HCEC 1CT (cell line): ENCODE measurements around the gene GAB2.
"Not testable (repeated sequence)": the region's sequence is repeated elsewhere in the genome, so short reads cannot be mapped to it uniquely, and the experiment has no call there.

Source experiments
- DNase-seq: peaks from one replicate; pipeline ENCODE4 v3.0.0-alpha.2; 2017

Gene GAB2

DNA sequence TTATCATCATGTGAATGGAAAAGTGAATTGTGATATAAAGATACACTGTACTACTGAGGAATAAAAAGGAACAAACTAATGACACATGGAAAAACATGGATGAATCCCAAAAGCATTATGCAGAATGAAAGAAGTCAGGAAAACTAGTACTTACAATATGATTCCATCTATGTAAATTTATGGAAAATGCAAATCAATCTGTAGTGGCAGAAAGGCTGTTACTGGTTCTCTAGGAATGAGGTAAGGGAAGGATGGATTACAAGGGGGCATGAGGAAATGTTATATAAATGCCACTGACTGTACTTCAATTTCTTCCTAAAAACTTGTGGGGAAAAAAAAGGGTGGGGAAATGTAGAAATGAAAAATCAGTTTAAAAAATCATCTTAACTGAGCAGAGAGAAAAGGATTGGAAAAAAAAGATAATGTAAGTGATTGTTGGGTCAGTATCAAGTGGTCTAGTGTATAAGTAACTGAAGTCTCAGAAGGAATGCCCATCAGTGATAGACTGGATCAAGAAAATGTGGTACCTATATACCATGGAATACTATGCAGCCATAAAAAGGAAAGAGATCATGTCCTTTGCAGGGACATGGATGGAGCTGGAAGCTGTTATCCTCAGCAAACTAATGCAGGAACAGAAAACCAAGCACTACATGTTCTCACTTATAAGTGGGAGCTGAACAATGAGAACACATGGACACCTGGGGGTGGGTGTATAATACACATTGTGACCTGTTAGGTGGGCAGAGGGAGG, 180.2 kb downstream of the GAB2 start:
- DNase-seq, result no peak

DNA sequence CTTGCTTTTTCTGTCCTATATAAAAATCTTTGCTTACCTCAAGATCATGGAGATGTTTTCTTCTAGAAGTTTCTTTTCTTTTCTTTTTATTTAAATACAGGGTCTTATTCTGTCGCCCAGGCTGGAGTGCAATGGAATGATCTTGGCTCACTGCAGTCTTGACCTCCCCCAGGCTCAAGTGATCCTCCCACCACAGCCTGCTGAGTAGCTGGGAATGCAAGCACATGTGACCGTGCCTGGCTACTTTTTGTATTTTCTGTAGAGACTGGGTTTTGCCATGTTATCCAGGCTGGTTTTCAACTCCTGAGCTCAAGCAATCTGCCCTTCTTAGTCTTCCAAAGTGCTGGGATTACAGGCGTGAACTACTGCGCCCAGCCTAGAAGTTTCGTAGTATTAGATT, 183.6 kb downstream of the GAB2 start:
- no peak for DNase-seq

DNA sequence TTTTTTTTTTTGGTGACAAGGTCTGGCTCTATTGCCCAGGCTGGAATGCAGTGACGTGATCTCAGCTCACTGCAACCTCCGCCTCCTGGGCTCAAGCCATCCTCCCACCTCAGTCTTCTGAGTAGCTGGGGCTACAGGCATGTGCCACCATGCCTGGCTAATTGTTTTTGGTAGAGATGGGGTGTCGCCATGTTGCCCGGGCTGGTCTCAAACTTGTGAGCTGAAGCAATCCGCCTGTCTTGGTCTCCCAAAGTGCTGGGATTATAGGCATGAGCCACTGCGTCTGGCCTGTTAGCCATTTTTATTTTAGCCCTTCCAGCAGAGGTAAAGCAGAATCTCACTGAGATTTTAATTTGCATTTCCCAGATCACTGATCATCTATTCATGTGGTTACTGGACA, 184.6 kb downstream of the GAB2 start:
- DNase-seq, result not testable (repeated sequence)

DNA sequence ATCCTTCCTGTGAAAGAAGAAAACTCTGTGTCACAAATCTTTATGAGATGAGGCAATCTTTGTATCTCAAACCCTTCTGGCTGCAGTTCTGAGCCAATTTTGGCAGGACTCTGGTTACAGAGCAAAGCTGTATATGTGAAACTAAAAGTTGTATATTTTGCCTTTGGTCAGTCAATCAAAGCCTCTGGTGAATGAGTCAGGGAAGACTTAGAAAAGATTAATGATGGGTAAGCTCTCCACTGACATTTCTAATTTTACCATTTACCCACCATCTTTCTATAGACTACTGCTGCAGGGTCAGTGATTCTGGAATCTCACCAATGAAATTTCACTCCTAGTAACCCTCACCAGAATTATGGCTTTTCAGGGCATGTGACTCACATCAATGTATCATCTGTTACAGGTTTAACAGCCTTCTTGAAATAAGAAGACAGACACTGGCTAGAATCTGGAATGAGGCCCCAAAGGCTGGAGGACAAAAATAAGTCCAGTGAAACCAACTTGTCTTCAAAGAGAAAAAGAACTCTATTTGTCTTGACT, 185.6 kb downstream of the GAB2 start:
- peak; percentile 49 for DNase-seq

DNA sequence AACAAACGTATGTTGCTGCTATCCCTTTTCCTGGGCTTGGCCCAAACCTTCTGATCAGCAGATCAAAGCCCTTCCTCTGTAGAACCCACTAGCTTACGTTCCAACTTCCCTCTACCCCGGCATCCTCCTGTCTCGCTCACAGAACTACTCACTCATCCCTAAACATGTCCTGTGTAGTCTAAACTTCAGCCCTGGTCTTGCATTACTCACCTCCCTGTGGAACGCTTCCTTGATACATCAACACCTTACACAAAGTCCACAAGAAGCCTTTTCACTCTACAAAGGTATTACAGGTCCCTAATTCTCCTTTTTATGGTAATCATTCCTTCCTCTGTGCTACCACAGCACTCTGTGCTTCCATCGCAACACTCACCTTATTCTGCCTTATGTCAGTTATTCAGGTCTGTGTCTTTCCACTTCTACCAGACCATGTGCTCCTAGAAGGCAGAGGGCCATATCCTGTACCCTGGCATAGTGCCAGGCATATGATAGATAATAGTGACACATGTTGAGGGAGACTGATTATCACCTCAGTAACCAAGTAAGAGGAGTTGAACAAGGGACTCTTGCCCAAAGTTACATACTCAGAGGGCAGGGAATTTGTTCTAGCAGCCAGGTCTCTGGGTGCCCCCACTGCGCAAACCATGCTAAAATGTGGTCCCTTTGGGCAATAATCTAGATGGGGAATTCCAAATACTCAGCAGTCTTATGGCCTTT, 187.3 kb downstream of the GAB2 start:
- DNase-seq, result no peak

DNA sequence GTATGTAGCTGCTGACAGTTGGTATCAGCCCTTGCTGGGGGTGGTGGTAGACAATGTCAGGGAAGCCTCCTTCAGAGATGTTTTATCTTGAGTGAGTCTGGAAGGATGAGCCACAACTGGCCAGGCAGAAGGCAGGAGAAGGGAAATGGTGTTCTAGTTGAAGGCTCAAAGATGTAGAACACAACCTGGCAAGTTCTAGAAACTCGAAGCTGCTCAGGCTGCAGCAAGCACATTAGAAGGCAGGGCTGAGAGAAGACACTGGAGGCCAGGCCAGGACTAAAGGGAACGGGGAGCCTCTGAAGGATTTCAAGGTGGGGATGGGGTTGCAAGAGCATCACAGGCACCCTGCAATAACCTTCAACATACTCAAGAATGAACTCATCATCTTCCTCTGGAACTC, 188.5 kb downstream of the GAB2 start:
- DNase-seq, result no peak

DNA sequence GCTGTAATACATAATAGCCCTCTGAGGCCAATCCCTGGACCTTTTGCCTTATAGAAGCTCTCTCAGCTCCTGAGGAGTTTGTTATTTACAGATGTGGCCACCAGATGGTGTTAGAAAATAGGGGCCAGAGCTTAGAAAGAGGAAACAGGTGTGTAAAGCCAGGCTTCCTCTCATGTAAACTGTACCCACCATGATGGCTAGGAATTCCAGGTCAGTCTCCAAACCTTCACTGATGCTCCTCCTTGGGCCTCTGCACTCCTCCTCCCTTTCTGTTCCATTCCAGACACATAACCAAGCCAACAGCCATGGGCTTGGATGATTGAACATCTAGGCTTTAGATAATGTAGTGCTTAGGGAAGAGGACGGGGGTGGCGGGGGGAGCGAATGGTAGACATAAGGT, 189.2 kb downstream of the GAB2 start:
- DNase-seq, result peak; percentile 50

DNA sequence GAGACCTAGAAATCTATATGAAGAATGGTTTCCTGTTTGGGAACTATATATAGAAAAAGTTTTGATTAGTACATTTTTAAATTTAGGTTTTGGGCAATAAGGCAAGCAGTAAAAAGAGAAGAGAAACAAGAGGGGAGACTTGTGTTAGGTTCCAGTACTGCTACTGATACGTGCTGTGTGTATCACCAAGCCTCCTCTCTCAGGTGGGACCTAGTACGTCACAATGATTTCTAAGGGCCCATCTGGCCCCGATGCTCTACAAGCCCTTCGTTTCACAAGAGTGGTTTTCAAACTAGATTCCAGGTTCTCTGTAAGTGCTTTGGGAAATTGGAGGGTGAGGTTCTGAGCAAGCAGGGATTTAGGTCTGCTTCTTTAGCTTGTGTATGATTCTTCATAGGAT, 189.7 kb downstream of the GAB2 start:
- DNase-seq, result no peak

DNA sequence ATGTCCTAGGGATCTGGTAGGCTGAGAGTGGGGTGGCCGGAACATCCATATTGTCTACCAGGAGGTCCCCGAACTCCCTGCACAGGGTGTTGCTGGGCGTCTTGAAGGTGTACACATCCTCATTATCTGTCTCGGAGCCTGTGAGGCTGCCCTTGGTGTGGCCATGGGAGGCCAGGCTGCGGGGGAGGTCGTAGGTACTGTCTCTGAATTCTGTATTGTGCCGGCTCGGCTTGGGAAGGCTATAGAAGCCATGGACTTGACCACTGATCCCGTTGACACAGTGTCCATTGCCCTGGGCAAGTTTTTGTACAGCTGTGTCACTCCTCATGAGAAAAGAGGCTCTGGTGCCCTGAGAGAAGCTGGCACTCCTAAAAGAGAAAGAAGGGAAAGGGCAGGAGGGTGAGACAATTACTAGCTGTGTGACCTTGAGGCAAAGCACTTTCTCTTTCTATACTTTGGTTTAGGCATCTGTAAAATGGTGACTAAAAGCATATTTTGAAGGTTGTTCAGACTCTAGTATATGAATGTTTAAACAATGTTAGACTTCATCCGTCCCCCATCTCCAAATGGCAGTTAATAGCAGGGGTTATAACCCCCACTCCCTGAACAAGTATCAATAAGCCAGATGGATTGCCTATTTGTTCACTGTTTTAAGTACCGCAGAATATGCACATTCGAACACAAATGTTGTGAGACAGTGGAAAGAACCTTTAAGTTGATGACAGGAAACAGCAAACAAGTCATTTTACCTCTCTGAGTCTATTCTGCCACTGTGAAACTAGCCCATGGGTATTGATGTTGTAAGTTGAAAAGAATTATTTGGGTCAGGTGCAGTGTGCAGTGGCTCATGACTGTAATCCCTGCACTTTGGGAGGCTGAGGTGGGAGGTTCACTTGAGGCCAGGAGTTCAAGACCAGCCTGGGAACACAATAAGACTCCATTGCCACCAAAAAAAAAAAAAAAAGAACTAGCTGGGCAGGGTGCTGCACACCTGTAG, 190.6 kb downstream of the GAB2 start:
- DNase-seq, result no peak

DNA sequence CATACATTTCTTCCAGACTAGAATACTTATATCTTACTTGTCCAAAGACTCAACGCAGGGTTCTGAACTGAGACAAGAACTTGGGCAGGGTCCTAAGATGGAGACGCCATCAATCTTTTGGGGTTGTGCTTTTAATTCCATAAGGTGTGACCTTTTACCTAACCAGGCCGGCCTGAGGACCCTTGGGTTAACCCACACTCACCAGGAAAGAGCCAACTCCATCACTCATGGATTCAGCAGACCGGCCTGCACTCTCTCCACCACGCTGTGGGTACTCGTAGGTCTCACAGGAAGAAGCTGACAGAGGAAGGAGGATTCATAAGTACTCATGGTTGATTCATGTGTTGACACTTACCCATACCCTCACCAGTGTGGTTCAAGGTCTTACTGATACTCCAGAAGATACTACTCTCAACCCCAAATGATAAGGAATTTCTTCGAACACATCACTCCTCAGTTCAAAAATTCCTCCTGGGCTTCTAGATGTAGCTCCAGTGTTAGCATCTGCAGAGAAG, 192.7 kb downstream of the GAB2 start:
- no peak for DNase-seq

DNA sequence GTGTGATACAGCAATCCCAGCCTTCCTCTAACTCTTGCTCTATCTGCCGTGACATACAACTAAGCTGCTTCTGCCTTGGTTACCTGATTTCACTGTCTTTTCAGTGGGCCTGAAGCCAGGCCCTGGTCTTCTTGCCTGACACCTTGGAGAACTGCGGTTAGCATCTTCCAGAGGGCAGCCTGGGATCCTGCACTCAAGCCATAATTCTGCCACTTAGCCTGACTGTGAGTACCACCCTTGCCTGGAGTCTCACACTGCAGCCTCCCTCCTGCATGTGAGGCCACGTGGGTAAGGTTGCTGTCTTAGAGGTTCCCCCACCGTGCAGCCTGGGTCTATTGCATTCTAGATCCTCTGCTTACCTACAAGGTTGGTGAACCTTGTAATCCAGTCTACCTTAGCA, 193.1 kb downstream of the GAB2 start:
- no peak for DNase-seq

DNA sequence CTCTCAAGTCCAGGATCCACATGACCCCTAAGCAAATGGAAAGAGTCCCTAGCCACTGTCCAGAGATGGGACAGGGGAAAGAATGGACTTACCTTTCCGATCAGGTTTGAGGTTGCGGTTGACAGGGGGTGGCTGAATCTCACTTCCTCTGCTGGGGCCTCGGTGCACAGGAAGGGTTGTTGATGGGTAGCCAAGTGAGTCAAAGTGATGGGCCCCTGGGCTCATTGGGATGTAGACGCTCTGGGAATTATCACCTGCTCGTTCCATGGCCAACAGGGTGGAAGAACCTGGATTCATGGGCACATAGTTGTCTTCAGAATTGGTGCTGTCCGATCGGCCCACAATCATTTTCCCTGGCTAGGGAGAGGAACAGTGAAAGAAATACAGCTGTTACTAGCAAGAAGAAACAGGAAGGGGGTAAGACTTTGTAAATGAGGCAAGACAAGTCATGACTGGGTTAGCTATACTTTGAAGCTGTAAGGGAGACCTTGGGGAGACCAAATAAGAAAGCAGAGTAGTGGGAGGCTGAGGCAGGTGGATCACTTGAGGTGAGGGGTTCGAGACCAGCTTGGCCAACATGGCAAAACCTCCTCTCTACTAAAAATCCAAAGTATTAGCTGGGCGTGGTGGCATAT, 194.2 kb downstream of the GAB2 start:
- DNase-seq, result no peak

DNA sequence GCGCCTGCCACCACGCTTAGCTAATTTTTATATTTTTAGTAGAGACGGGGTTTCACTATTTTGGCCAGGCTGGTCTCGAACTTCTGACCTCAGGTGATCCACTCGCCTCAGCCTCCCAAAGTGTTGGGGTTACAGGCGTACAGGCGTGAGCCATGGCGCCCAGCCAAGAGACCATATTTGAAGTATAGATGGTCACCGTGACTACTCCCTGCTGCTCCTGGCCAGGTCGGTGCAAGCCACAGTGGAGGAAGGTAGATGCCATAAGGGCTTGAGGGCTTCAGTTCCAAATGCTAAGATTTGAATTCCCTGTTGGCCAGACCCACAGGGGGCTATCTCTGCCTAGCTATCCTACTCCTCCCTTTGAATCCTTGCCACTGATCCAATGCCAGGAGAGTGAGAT, 194.9 kb downstream of the GAB2 start:
- DNase-seq, result not testable (repeated sequence)

DNA sequence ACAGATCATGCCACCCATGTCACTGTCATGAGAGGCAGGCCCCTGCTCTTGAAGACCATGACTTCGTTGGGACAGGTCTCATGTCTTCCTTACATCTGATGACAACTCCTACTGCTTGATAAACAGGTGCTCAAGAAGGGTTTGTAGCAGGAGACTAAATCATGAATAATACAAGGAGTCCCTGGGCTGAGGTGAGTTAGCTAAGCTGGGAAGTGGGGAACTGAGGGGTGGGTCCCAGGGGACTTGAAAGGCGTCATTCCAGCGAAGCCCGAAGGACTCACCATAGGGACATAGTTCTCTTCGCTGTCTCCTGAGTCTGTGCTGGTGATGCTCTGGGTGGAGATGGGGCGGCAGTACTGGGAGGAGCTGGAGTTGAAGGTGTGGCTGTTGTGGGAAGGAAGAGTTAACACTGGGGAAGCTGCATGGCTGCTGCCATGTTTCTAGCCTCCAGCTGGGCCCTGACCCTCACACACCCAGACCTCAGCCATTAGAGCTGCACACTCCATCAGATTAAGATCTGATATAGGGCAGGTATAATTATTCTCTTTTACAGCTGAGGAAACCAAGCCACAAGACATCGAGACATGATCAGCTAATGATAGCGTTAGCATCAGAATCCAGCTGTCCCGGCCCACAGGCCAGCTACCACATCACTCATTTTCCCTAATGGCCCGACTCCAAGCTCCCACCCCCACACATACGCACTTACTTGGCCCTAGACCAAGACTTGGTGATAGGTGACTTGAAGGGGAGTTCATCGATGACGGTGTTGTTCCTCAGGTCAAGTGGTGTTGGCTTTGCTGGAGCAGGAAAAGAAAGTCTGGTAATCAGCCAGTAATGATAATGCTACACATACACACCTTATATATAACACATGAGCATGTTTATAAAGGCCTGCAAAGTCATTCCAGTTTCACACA, 196.0 kb downstream of the GAB2 start:
- no peak for DNase-seq

DNA sequence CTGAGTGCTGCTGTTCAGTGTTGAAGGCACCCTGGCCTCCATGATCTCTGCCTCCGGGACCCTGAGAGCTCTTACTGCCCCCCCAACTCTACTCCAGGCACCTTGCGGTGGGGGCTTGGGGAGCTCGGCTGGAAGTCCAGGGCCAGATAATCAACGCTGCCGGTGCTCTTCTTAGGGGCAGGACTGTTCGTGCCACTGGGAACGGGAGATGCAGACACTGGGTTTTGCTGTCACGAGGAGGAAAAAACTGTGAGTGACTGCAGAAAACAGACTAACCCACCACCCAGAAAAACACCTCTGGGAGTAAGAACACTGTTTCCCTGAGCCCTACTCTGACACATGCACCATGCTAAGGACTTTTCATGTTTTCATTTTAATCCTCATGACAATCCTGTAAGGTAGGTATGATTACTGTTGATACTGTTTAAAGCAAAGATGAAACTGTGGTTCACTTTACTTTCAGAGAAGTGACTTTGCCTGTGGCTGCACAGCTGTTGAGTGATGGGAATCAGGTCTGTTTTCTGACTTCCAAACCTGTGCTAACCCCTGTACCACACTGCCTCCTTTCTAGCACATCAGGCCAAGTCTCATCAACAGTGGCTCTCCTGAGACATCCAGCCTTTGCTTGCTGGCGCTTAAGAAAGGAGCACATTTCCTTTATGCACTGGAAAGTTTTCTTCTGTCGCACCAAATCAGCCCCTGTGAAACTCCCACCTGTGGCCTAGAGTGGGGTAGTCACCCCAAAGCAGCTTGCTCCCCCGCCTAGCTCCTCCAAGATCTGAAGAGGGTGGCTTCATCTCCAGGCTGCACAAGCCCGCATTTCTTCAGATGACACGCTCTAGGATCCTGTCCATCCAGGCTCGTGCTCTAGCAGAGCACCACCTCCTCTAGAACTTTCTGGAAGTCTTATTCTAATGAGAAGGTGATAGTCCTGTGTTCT, 197.1 kb downstream of the GAB2 start:
- no peak for DNase-seq

DNA sequence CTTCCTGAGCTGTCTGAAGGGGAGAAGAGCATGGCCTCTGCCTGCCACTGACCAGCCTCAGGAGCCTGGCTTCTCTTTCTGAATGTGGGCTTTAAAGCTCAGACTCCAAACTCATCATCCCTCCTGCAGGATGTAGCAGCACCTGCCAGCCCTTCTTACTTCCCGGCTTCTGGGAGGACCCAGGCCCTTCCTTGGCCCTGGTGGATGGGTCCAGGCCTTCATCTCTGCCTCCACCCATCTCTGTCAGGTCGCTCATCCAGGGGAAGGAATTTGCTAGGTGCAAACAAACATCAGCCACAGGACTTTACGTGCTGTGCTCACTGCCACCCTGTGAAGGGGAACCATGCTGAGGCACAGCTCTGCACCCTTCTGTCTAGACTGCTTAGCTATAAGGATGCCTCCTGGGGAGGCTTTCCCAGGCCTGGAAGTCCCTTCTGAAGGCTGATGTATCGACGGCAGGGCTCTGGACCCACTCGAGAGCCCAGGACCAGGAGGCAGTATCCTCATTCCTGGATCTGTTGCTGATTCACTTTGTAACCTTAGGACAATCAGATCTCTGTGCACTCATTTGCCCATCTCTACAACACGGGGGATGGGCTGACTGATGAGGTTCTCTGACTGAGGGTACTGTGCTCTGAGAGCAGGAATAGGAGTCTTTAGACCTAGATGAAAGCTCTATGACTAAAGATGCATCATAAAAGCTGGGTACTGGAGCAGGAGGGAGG, 198.0 kb downstream of the GAB2 start:
- DNase-seq, result no peak

DNA sequence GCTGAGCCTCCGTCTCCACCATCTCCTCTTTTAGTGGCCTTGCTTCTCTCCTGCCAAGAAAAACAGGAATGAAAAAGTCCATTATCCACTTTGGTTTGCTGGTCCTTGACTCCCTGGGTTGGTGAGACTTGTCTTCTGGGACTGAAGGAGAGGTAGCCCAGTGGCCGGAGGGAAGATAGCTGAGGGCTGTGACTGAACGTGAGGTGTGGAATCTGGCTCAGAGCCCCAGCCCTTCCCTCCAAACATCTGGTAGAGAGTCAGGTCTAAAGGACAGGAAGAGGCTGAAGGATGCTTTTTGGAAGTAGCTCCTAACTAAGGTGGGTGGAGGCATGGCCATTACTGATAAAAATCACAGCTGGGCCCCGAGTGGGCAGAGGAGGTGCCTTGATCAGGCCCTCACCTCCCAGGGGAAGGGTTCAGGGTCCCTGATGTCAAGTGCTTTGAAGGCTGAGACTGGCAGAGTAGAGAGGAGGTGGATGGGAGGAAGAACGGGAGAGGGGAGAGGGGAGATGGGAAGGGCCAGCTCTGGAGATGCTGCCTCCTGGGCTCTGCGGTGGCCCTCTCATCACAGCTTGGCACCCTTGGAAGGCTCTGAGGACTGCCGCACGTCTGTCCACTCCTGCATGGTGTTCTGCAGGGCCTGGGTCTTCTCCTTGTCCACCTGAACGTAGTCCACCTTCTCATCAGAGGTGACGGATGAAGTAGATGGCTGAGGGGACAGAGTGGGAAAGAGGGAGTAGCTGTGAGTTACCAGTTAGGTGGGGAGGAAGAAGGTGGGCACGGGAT, 198.7 kb downstream of the GAB2 start:
- no peak for DNase-seq
